Stimulated activated CD4-positive, alpha-beta T cell treated with anti-CD3 and anti-CD28 coated beads, Interleukin-4, amount 100 ng/mL, for 24 hours (primary cell): ENCODE data around the gene NFIX.

Experiments used
- DNase-seq: peaks from one replicate; pipeline ENCODE4 v3.0.0-alpha.2; 2020

Gene NFIX

DNA sequence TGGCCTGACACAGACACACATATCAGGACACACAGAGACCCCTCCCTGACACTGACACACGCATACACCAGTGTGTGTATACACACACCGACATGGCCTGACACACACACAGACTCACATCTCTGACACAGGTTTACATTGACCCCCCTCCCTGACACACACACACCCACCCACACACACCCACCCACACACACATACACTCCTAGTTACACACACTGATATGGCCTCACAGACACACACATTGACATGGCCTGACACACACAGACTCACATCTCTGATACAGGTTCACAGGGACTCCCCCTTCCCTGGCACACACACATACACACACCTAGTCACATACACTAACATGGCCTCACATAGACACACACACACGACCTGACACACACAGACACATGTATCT lies 4.4 kb upstream of the NFIX start:
- no peak for DNase-seq

DNA sequence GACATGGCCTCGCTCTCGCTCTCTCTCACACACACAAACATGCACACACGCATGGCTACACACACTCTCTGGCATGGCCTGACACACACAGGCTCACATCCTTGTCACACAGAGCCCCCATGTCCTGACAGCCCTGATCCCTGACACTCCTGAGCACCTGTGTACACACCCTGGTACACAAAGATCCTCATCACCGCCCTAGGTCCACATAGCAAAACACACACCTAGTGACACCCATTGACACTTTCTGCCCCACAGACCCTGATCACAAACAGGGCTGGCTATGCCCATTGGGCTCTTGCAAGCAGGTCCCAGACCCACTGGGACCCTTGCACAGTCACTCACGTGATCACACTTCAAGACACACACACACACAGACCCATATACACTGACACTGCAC lies 4.0 kb upstream of the NFIX start:
- DNase-seq: no peak

- DNase-seq: no peak
These were observed 2.5 kb upstream of the NFIX start for GRCh38 chr19:12992729-12993128.

- DNase-seq: no peak
These were observed 1.7 kb upstream of the NFIX start for GRCh38 chr19:12993562-12993961.

DNA sequence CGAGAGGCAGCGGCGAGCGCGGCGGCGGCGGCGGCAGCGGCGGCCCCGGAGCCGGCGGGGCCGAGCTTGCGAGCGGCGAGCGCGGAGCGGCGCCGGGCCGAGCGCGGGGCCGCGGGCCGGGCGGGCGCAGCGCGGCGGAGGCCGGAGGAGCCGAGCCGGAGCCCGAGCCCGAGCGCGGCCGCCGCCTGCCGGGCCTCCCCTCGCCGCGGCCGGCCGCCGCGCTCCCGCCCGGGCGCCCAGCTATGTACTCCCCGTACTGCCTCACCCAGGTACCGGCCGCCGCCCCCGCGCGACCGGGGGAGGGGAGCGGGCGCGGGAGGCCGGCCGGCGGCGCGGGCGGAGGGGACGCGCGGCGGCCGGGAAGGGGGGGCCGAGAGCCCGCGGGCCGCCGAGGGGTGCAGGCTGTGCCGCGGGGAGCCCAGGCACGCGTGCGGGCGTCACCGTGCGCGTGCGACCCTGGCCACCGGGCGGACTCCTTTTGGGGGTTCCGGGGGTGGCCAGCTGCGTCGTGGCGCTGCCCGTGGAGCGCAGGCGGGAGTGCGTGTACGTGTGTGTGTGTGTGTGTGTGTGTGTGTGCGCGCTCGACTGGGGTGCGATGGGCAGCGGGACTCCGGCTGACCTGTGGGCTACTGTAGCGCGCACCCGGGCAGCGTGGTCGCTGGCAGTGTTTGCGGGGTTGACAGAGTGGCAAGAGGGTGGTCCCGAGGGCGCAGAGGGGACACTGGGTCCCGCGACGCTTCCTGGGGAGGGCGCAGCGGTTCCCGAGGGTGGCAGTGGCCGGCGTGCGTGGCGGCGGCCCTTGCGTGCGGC lies 526 bp downstream of the NFIX start:
- no peak for DNase-seq

DNA sequence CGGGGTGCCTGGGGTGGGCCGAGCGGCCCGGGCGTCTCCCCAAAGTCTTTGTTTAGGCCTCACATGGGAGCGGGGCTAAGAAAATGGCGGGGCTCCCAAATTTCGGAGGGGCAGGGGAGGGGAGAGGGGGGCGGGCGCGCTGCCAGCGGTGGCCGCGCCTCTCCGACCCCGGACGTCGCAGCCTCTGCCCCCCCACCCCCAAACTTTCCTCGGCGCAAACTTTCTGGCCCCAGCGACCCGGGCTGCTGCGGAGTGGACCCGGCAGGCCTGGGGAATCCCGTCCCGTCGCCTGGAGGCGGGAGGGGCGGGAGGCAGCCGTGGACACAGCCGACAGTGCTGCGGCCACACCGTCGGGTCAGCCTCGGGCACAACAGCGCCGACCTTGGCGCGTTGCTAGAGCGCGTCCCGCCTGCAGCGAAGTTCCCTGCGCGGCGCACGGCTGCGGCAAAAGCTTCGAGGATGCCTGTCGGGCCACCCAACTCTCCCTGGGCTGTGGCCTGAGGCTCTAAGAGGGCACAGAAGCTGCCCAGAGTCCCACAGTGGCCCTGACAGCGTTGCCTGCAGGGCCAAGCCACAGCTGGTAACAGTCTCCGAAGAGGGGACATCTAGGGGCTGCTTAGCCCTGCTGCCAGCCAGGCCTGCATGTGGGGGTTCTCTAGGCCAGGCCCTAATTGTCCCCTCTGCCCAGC lies 1.3 kb downstream of the NFIX start:
- DNase-seq: no peak

DNA sequence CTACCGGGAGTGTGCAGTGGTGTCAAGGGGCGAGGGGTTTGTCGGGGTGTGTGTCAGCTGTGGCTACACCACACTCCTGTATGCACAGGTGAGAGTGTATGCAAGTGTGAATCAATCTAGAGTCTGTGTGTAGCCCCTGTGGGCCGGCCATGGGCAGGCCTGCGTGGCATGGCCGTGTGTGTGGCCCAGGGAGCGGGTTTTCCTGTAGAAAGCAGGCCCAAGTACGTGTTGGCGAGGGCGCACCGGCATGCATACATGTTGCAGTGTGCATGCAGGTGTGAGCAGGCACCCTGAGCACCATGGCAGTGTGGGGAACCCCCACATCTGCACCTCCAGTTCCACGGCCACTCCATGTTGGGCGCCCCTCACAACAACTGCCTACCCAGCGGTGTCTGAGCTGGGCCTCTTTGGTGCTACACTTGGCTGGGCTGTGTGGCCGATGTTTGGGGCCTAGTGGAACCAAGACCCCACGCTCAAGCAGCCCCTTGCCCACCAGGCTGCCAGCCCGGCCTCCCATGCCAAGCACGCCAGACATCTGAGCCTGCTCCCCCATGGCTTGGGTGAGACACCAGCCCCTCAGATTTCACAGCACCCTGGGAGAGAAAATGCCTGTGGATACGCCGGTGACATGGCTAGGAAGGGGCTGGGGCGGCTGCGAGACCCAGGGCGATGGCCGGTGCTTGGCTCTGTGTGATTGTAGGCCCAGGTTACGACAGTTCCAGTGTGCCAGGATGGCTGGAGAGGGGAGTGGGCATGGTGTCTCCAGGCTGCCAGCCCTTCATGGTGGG lies 2.1 kb downstream of the NFIX start:
- DNase-seq: no peak

DNA sequence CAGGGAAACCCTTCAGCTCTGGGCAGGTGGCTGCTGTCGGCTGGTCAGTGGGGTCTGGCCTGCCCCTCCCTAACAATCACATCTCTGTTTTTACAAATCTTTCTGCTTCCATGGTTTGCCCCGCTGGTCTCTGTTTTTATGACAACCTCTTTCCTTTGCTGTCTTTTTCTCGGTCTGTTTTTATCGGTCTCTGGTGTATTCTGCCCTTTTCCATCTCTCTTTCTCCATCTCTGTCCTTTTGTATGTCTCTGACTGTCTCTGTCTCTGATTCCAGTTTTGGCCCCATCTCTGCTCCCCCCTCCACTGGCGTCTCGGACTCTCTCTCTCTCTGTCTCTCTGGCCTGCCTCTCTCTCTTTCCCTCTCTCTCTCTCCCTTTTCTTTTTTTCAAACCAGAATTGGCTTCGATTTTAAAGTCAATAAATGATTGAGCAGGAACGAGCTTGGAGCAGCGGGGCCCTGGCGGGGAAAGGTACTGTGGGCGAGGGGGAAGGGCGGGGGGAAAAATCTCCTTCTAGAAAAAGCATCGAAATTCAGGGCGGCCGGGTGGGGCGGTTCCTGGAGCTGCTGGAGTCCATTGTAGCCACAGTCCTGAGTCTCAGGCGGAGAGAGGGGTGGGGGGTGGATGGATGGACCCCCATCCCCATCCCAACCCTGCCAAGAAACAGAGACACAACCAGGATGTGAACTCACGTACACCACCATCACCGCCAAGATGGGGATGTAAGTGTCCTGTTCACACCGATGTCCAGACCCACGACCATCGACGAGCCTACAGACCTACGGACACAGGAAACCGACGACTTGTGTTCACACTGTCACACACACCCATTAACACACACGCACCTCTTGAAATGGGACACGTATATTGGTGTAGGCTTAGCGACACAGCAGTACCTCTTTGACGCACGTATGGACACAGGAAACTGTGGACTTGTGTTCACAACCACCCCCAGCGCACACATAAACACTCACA lies 3.0 kb downstream of the NFIX start:
- no peak for DNase-seq

- no peak for DNase-seq
These were observed 5.9 kb downstream of the NFIX start for GRCh38 chr19:13001166-13001501.

DNA sequence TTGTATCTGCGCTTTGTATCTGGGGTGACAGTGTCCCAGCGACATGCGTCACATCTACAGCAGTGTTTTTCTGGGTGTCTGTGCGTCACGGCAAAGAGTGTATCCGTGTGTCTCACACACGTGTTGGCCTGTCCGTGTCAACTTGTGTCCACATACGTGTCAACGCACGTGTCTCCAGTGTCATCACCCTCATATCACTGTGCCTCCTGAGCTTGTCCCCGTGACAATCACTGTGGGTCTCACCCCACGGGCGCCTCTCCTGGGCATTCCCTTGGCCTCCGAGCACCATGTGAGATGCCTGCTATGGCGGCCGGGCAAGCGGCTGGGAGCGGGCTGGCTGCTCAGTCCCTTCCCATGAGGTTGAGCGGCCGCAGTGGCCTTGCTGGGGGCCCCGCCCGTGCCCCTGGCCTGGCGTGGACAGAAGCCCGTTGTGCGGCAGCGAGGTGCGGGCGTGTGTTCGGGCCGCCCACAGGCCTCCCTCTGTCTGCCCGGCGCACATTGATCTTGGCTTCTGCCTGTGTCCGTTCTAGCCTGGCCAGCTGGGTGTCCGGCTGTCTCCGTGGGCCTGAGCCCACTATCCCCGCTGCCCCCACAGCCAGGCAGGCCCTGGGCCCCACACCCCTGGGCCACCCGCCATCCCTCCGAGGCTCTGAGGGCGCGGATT lies 6.4 kb downstream of the NFIX start:
- DNase-seq: no peak

- no peak for DNase-seq
These were observed 7.1 kb downstream of the NFIX start for GRCh38 chr19:13002166-13002898.

DNA sequence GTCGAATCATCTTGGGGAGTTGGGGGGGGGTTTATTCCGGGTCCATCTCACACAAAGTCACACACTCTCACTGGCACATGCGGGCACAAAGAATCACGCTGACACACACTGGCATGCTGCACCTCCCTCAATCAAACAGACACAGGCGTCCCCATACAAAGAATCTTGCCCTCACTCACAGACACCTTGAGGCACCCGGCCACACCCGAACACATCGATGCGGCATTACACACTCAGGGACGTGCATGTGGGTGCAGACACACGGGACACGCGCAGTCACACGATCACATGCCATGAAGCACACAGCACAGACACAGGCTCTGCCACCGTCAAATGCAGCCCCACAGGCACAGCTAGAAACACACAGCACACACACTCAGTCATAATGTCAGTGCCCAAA lies 7.8 kb downstream of the NFIX start:
- DNase-seq: no peak

DNA sequence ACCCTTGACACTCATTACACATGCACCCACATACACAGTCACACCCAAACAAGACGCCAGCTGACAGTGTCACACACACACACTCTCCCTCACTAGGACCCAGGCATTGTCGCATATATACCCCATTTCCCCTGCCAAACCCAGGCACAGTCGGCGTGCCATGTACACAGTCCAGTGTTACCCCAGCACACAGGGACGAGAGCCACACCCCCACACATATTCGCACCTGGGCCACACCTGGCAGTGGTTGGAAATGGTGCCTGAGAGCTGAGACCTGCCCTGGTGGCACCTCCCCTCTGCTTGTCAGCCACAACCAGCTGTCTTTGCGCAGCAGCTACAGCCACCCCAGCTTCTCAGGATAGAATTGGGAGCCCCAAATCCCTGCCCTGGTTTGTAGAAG lies 9.0 kb downstream of the NFIX start:
- no peak for DNase-seq

GRCh38 chr19:13005253-13005652 lies 10.0 kb downstream of the NFIX start:
- DNase-seq: no peak

DNA sequence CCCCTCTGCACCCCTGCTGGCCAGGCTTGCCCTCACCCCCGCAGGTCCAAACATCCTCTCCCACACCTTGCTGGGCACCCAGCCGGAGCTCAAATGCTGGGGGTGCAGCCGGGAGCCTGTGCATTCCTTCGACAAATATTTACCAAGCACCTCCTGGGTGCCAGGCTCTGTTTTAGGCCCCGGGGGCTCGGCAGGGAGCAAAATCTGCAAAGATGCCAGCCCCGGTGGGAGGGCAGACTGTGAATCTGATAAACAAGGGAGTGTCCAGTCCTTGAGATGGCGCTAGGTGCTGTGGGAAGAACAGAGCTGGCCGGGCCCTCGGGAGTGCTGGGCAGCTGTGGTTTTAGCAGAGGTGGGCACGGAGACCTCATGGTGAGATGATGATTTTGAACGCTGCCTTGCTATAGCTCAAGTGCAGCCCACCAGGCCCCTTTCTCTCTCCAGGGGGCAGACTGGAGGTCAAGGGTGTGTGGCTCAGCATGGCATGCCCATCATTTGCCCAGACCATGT lies 10.6 kb downstream of the NFIX start:
- no peak for DNase-seq

DNA sequence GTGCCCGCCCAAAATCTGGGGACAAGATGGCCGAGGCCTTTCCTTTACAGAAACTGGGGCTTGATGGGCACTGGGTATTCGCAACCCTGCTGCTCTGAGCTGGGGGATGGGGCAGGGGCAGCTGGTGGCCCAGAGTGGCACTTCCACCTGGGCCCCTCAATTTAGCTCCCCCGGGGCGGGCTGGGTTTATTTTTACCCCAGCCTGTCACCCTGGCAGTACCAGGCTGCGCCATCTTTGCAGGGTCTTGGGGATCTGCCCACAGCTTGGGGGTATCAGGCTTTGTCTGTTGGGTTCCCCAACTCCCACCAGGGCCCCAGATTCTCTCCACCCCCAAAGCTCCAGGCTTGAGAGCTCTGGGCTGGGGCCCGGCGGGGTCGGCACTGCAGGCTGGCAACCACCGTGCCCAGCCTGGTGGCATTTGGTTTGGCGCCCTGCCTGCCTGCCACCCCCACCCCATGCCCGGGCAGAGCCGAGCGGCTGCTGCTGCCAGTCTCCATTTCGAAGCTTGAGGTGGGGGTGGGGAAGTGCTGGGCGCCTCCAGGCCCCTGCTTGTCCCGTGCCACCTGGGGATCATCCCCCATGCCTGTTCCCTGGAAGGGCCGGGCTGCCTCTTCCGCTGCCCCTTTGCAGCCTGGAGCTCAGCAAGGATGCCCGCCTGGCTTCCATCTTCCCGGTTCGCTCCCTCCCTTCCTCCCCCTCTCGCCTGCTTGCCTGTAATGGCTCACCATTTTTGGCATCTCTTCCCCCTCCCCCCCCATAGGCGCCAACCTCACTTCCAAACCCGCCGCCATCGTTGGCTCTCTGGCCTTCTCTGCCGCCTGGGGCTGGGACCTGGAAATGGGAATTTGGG lies 11.4 kb downstream of the NFIX start:
- DNase-seq: no peak

DNA sequence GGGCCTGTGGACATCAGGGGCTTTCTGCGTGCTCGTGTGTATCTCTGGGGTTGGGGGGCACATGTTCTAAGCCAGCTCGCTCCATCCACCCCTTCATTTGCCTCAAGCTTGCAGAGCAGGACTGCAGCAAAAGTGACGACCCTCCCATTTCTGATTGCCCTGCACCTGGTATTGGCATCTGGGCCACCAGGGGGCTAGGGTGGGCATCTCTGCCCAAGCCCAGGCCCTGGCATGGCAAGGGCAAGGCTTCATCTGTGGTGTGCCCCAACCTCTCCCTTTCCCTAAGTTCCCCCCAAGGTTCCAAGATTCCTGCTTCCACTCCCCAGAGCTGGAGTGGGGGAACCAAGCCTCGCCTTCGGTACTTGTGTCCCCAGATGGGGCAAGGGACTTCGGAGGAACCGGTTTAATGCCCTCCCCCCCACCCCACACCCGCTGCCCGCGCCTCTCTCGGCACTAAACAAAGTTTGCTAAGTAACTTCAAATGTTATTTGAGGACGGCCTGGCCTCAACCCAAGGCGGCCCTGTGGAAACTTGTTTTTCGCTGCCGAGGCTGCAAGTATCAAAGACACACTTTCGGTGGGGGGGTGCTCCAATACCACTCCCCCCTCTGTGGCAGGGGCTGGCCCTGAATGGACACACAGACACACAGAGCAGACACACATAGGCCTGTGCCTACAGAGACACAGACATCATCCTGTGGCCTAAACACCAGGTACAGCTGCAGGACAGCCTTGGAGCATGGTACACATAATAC lies 12.2 kb downstream of the NFIX start:
- no peak for DNase-seq

DNA sequence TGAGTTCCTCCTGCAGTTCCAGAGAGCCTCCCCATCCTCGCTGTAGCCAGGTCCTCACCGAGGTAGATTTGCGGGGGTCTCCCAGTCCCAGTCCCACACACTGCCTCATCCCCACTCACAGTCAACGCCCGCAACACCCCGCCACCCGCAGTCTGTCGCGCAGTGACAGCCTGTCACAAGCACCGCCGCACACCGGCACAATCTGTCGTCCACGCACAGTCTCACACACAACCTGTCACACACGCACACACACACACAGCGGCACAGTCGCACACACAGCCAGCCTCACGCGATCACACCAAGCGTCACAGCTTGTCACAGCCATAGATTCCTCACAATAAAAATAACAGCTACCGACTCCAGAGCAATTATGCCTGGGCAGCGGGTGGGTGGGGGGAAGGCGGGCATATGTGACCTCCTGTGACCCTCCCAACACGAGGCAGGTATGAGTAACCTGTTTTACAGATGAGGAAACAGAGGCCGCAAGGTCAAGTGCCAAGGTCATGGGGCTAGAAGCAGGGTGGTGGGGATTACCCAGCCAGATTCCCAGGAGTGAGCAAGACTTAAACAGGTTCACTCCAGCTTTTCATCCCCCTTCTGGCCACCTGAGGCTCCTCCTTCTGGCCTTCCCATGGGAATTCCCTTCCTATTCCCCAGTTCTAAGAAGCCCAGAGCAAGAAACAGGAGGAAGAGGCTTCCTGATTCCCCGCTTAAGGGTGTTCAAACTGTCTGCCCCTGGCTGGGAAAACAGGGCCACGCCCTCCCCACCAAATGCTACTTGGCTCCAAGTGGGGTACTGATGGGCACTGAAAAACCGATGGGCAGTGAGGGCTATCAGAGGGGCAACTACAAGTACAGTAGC lies 13.9 kb downstream of the NFIX start:
- DNase-seq: no peak
